RPMI8226 (cell line): ENCODE data around the gene PITPNM3.
A peak's percentile ranks its signal among the peaks of the same experiment; 100 is the strongest.

Experiments used
- DNase-seq: peaks from one replicate; pipeline ENCODE4 v3.0.0-alpha.2; 2015

PITPNM3 gene

GRCh38 chr17:6525141-6525540 is 31.2 kb downstream of the PITPNM3 start:
- no peak for DNase-seq

- no peak for DNase-seq
Measured at GRCh38 chr17:6524520-6524919, 31.8 kb downstream of the PITPNM3 start.

GRCh38 chr17:6523809-6524355 is 32.5 kb downstream of the PITPNM3 start:
- no peak for DNase-seq

- DNase-seq: no peak
Measured at GRCh38 chr17:6523330-6523729, 33.0 kb downstream of the PITPNM3 start.

- no peak for DNase-seq
Measured at GRCh38 chr17:6521586-6521985, 34.8 kb downstream of the PITPNM3 start.

GRCh38 chr17:6517062-6517461 is 39.3 kb downstream of the PITPNM3 start:
- DNase-seq: no peak

GRCh38 chr17:6514371-6514770 is 42.0 kb downstream of the PITPNM3 start:
- DNase-seq: no peak

- no peak for DNase-seq
Measured at GRCh38 chr17:6512552-6512951, 43.8 kb downstream of the PITPNM3 start.

- no peak for DNase-seq
Measured at GRCh38 chr17:6510321-6510977, 45.9 kb downstream of the PITPNM3 start.

GRCh38 chr17:6509921-6510320 is 46.4 kb downstream of the PITPNM3 start:
- no peak for DNase-seq

- no peak for DNase-seq
Measured at GRCh38 chr17:6509031-6509771, 47.2 kb downstream of the PITPNM3 start.

GRCh38 chr17:6508519-6509030 is 47.8 kb downstream of the PITPNM3 start:
- no peak for DNase-seq

GRCh38 chr17:6508016-6508415 is 48.3 kb downstream of the PITPNM3 start:
- peak; percentile 31 for DNase-seq

- no peak for DNase-seq
Measured at GRCh38 chr17:6507535-6507934, 48.8 kb downstream of the PITPNM3 start.

- DNase-seq: no peak
Measured at GRCh38 chr17:6506679-6507231, 49.6 kb downstream of the PITPNM3 start.

GRCh38 chr17:6505425-6506142 is 50.8 kb downstream of the PITPNM3 start:
- no peak for DNase-seq

GRCh38 chr17:6503641-6504195 is 52.6 kb downstream of the PITPNM3 start:
- no peak for DNase-seq

GRCh38 chr17:6502871-6503509 is 53.4 kb downstream of the PITPNM3 start:
- DNase-seq: no peak

GRCh38 chr17:6502142-6502541 is 54.2 kb downstream of the PITPNM3 start:
- DNase-seq: no peak

- no peak for DNase-seq
Measured at GRCh38 chr17:6501359-6501758, 55.0 kb downstream of the PITPNM3 start.

GRCh38 chr17:6498901-6499540 is 57.3 kb downstream of the PITPNM3 start:
- no peak for DNase-seq

GRCh38 chr17:6498356-6498755 is 58.0 kb downstream of the PITPNM3 start:
- DNase-seq: no peak
